Measurements from ENCODE around the gene ROR1.

DNA sequence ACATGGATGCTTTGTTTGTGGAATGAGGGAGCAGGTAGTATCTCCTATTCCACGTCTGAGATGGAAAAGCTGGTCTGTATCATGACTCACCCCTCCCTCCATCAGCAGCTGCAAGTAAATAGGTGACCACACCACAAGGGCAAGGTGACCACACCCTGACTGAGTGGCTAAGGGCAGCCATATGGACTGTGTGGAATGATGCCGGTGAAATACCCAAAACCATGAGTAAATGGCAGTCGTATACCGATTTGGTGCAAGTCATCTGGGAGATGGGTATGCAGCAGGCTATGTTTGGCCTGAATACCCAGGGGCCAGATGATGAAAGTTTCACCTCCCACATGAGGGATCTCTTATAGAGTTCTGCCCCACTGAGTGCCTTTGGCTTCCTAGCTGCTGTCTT is 413.8 kb downstream of the ROR1 start:
- no peak for TF ChIP-seq RAD21 (IDR thresholded peaks at IDR 0.05; ENCODE audit: low read length)
- no peak for TF ChIP-seq SIN3A (IDR thresholded peaks at IDR 0.05; ENCODE audit: borderline replicate concordance, low read depth, low read length)
- TF ChIP-seq EP300 (IDR thresholded peaks at IDR 0.05; ENCODE audit: borderline replicate concordance in 1 of 2, low read depth in 1 of 2, low read length in 1 of 2): no peak
